NK-92 (cell line): Measurements from ENCODE around the gene RPL35A.

ENCODE experiments used
- DNase-seq: peaks from one replicate; lab custom pipeline; 2025; ENCODE audit not compliant: unreplicated experiment; lab: John Stamatoyannopoulos, UW

Gene RPL35A

GRCh38 chr3:197996855-197997254 lies 46.9 kb downstream of the RPL35A start:
- DNase-seq, result no peak

GRCh38 chr3:197997936-197998335 lies 47.9 kb downstream of the RPL35A start:
- no peak for DNase-seq
